Activated CD4-positive, alpha-beta T cell treated with anti-CD3 and anti-CD28 coated beads, Interleukin-10, Interleukin-2, amounts not matched to agents 100 ng/mL and 50 ng/mL, durations not matched to agents 16 hours and 8 hours (primary cell): ENCODE data around the gene MATN1.
"Not testable (repeated sequence)": the region's sequence is repeated elsewhere in the genome, so short reads cannot be mapped to it uniquely, and the experiment has no call there.

ENCODE experiments used
- DNase-seq: peaks from one replicate; pipeline ENCODE4 v3.0.0-alpha.2; 2020

The MATN1 gene

DNA sequence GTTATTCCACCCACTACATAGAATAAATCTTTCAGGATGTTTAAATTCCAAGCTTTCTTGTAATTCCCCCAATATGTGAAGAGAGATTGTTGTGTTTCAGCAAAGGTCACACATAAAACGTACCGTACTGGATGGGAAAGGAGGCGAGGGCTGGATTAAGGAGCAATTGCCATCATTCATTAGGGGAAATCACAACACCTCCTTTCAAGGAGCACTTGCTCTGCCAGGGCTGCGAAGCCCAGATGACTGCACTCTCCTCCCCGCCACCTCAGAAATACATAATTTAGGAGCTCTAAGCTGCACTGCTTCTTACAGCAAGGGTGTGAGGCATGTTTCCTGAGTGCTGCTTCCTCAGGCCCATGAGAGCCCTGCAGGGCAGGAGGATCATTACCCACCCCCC lies 29.6 kb downstream of the MATN1 start:
- no peak for DNase-seq

DNA sequence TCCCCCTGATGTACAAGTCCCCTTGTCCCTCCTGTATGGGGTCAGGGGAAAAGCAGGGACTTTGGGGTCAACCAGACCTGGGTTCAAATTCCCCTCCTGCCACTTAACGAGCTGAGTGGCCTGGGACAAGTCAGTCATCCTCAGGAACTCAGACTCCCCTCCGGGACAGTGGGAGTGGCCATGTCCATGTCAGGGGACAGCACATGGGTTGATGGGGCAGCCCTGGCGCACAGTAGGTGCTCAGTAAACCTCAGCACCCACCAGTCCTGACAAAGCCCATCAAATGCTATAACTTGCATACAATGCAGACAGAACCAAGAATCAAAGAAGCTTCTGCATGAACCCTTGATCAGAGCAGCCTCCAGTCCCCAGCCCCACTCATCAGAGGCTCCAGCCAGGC lies 30.0 kb downstream of the MATN1 start:
- DNase-seq = no peak

DNA sequence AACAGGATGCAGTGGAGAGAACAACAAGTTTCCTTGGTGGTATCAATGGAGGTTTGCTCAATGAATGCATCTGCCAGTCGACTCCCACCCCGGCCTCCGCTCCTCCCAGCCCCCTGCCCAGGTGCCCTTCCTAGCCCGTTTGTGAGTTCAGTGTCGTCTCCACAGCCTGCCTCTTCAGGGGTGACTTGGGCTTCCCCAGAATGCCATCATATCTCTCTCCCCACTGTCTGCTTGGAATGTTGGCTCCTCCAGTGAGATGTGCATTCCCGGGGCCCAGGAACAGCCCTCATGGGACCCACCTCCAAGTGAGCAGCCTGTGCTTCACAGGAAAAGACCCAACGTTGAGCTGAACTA lies 30.5 kb downstream of the MATN1 start:
- DNase-seq = no peak

DNA sequence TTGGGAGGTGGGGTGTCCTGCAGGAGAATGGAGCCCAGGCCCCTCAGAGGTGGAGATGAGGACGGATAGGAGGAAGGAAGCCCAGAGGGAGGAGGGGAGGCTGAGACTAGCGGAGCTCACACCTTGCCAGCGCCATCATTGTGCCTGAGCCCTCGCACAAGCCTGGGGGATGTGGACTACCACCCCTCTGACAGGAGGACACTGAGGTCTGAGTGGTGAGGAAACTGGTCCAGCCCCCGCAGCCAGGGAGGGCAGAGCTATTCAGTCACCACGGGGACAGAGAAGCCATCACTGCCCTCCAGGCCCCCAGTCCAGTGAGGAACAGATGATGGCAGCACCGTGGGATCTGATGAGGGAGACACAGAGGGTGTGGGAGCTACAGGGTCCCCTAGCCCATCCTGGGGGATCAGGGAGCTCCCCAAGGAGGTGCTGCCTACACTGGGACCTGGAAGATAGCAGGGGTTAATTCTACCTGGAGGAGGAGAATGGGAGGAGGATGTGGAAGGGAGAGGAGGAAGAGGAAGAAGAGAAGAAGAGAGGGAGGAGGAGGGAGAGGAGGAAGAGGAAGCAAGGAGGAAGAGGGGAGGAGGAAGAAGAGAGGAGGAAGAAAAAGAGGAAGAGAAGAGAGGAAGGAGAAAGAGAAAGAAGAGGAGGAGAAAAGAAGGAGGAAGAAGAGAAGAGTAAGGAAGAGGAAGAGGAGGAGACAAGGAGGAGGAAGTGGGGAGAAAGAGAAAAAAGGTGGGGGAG lies 31.0 kb downstream of the MATN1 start:
- DNase-seq = no peak

DNA sequence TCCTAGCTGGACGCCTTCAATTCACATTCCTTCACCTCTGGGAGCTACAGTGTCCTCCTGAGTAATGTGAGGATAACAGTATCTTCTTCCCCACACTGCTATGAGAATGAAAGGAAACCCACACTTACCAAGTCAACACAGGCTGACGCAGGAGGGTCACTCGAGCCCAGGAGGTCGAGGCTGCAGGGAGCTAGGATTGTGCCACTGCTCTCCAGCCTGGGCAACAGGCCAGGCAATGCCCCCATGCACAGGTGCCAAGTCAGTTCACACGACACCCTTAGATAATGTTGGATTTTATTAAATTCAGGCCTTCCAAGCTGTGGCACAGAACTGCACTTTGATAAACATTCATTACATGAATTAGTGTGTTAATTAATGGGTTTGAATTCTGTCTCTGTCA lies 31.9 kb downstream of the MATN1 start:
- DNase-seq = no peak

DNA sequence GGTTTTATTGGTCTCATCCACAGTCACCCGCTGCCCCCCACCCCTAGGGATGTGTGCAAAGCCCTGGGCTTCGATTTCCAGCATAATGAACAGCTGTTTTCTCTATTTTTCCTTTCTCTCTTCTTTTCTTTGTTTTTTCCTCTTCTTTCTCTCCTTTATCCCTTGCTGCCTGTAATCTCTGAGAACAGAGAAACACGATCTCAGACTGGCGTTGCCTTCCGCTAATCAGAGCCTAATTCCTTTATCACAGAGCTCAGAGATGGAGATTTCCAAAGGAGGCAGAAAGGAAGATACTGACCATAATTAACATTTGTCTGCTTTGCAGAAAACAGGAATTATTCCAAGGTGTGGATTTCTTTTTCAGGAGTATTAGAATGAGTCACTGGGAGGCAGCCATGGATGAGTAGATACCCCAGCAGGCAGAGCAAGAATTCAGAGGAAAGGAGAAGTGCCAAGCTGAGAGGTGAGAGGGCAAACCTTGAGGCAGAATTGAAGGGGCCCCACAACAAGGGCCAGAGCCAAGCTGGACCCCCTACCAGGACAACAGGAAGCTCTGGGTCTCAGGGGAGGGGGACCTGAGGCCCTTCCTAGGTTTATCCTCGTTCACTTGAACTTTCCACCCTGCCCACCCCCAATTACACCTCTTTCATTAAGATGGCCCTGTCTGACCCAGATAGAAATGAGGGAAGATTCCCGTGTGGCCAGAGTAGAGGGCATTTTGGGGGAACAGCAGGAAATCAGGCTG lies 33.3 kb downstream of the MATN1 start:
- no peak for DNase-seq

DNA sequence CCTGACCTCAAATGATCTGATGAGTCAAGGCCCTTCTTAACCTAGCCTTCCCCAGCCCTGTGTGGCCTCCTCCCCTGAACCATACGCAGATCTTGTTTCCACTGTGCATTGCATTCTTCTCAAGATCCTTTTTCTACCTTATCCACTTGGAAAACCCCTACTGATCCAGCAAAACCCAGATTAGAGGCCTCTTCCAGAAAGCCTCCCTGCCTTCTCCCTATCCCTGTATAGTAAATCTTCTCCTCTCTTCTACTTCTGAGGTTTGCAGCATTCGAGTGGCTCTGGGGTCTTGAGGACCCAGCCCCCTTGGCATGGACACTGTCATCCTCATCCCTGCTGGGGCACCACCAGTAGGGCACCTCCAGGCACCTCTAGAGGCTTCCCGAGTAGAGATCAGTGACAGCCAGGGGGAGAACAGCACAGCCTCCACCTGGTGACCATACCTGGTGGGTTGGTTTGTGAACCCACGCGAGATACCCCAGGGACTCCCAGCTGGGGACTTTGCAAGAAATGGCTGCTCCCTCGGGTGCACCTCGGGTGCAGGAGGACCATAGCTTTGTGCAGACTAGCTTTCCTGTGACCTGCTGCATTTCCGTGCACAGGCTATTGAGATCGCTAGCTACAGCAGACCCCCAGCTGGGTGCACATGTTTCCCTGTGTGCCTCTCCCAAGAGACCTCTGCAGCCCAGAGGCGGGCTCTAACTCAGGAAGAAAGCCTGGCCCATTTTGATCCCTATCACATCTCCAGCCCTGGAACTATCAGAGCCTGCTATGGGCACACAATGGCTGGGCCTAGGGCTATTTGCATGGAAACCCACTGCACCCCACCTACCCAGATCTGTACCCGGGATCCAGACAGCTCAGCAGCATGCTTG lies 34.2 kb downstream of the MATN1 start:
- DNase-seq = no peak

DNA sequence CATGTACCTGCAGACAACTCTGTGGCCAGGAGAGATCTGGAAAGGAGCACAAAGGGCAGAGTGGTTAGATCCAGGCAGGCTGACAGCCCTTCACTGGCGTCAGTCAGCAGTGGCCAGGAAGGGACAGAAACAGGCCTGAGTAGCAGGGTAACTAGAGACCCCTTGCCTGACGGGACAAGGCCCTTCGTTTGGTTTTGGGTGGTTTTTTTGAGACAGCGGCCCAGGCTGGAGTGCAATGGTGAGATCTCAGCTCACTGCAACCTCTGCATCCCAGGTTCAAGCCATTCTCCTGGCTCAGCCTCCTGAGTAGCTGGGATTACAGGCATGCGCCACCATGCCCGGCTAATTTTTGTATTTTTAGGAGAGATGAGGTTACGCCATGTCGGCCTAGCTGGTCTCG lies 34.9 kb downstream of the MATN1 start:
- not testable (repeated sequence) for DNase-seq

DNA sequence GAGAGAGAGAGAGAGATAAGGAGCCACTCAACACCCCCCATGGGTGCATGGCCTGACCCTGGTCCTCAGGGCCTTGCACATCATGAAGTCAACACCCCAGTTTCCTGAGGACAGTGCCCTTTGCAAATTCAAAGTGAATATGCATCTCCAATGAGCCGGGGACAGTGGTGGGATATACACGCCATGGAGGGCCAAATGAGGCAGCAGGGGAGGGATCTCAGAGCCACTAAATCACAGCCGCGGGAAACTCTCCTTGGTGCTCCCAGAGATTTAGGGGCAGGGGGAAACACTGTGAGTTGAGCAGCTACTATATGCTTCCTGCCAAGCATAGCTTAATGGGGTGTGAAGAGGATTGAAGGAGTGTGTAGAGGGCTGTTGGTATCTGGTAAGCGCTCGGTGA lies 35.5 kb downstream of the MATN1 start:
- no peak for DNase-seq

DNA sequence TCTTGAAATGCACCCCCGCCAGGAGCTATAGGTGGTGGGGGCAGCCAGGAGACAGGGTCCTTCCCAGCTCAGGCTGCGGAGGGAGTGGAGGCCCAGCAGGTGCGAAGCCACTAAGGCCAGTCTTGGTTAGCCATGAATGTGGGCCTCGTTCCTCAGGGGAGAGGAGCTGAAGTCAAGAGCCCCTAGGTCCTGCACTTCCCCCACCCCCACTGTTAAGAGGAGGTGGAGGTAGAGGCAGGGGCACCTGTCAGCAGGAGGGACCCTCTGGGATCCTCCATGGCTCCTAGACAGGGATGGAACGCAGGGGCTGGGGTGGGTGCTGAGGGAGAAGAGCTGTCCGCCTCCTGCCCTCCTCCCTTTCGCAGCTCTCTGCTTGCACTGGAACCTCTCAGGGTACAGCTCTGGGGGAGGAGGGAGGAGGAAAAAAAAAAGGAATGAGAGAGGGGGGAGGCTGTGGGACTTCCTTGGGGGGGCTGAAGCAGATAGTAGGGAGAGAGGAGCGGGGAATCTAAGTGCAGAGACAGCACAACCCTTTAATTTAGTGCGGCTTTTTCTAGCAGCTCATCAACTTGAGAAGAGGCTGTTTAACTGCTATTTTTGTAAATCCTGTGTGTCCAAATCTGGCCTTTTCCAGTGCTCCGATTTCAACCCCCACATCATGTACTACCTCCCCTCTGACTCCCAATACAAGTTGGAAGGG lies 37.0 kb downstream of the MATN1 start:
- no peak for DNase-seq

DNA sequence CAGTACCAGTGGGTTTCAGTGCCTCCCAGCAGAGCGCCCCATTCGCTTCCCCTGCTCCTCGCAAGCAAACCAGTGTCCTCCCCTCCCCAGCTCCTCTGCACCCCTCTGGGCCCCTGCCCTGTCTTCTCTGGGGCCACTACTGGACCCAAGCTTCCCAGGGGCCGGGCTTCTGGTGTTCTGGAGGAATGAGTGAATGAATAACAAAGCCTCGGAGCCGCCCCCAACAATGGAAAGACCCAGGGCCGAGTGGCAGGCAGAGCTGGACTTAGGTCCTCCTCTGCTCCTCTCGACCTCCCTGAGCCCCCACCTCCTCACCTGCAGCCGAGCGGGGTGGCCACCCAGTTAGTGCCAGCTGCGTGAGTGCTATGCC lies 37.6 kb downstream of the MATN1 start:
- no peak for DNase-seq

DNA sequence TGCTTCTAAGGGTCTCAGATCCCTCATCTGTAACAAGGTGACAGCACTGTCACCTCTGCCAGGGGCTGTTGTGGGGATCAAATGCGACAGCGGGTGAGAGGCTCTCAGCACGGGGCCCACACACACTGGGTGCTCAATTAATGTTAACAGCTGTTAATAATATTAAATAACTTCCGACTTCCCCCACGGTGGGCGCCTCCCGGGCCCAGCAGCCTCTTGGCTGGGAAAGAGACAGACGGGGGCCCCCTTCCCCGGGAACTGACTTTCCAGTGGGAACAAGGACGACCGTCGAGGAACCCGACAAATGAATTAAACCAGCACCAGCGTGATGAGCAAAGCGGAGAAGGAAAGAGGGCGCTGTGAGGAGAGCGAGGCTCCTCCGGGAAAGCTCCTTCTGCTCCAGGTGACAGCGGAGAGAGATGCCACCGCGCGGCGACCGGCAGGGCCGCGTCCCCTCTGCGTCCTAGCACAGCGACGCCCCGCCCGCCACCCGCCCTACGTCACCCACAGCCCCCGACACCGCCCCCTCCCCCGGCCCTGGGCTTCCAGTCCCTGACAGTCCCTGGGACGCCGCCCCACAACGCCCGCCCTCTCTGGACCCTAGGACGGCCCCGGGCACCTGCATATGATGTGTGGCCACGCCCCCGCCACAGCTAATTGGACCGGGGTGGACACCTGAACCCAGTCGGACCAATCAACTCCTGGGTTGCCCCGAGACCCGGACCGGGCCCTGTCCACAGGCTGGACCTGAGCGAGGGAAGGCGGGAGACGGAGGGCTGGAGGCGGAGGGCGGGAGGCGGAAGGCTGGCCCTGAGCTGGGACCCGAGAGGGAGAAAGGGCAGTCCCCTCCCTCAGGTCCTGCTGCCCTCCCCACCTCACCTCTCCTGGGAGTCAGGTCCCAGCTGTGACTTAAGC lies 38.2 kb downstream of the MATN1 start:
- DNase-seq = no peak

DNA sequence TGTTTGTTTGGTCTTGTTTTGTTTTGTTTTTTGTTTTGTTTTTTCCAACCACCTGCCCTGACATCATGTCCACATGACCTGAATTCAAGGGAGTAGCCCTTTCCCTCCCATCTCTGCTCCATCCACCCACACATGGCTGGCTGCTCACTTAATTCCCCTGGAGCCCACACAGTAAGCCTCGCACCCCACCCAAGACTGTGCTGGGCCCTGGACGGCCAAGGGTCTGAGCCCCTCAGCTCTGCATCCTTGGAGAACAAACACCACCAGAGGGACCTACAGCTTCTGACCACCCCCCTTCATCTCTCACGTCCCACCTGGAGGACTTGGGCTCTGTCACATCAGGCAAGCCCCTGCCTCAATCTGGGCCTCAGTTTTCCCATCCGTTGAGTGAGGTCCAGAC lies 39.1 kb downstream of the MATN1 start:
- no peak for DNase-seq

DNA sequence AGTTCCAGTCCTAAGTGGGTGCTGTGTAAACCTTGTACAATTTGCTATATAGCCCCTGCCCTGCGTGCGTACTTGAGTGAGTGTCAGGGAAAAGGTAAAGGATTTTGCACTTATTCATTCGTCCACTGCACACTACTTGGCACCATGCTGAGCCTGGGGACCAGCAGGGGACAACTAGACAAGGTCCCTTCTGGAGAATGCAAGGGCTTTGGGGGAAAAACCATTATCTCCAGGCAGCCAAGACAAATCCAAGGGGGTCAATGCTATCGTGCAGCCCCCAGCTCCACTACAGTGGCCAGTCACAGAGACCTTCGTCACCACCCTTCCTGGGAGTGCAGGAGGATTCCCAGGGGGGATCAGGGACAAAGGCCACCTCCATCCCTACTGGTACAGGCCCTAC lies 39.7 kb downstream of the MATN1 start:
- no peak for DNase-seq

DNA sequence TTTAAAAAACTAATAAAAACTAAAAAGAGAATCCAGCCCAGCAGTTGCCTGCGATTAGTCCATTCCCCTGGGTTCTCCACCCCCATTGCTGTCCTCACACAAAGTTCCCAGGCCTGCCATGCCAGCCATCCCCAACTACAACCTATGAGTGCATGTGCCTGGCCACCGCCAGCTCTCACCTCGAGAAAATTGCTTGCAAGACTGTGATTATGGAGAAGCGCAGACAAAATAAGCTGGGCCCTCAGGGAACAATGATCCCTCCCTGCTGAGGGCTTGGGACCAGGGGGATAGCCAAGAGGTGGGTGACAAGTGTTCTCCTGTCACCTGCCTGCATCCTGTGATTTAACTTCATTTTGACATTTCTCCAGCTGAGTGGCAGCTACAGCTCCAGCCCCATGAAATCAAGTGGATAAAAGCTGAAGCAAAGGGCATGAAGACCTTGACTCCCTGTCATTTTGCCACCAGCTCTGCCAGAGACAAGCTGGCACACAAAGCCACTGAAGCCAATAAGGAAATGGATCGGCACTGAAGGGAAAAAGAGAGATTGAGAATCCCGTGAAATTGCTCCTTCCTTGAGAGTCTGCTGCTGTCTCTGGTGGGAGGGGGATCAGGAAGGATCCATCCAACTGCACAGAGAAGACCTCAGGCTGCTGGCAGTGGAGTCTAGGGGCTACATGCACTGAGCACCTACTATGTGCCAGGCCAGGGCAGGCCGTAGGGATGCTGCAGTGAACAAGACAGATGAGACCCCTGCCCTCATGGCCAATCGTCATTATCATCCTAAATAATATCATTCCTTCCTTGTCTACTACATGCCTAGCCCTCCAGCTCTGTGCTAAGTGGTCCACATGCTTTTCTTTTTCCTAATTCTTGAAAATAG lies 40.7 kb downstream of the MATN1 start:
- DNase-seq = no peak

DNA sequence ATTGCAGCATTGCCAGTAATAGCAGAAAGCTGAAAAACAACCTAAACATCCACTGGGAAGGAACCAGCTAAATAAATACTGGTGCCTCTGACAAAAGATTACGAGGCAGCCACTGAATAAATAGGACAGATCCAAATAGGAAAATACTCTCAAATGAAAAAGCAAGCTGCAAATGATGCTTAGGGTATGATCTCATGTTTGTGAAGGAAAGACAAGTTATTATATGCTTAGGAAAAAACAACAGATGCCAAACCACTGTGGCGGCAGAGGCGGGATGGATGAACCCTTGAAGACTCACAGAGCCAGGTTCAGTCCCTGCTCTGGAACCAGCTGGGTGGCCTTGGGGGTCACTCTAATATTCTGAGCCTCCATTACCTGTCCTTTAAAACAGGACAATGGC lies 41.6 kb downstream of the MATN1 start:
- no peak for DNase-seq

DNA sequence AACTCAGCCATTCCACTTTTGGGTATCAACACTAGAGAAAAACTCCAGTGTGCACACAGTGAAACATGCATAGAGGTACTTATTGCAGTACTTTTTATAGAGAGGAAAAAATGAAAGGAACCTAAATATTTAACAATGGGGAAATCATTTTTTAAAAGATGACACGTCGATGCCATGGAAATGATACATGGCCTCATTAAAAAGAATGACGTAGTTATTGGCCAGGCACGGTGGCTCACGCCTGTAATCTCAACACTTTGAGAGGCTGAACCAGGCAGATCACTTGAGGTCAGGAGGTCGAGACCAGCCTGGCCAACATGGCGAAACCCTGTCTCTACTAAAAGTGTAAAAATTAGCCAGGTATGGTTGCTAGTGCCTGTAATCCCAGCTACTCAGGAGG lies 42.5 kb downstream of the MATN1 start:
- DNase-seq = no peak

DNA sequence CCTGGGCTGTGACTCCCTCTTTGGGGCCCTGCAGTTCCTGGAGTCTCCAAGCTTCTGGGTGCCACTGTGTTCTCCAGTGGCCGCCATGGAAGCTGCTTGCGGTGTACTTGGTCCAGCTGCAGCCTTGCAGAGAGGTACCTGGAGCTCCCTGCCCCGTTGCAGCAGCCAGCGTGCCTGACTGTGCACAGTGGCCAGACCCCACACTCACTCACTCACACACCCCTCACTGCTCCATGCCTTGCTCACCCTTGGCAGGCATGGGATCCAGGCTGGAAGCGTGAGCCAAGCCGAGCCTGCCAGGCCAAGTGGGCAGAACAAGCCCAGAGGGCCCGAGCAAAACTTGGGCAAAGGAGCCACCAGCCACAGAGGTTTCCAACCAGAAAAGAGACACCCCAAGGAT lies 43.0 kb downstream of the MATN1 start:
- DNase-seq = no peak

DNA sequence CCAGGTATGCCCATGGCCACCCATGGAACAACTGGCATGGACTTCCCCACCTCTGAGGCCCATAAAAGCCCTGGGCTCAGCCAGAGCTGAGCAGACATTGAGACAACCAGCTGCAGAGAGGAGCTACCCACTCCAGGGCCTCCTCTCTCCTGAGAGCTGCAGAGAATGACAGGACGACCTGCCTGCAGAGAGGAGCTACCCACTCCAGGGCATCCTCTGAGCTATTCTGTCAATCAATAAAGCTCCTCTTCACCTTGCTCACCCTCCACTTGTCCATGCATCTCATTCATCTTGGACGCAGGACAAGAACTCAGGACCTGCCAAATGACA lies 43.4 kb downstream of the MATN1 start:
- DNase-seq = no peak

DNA sequence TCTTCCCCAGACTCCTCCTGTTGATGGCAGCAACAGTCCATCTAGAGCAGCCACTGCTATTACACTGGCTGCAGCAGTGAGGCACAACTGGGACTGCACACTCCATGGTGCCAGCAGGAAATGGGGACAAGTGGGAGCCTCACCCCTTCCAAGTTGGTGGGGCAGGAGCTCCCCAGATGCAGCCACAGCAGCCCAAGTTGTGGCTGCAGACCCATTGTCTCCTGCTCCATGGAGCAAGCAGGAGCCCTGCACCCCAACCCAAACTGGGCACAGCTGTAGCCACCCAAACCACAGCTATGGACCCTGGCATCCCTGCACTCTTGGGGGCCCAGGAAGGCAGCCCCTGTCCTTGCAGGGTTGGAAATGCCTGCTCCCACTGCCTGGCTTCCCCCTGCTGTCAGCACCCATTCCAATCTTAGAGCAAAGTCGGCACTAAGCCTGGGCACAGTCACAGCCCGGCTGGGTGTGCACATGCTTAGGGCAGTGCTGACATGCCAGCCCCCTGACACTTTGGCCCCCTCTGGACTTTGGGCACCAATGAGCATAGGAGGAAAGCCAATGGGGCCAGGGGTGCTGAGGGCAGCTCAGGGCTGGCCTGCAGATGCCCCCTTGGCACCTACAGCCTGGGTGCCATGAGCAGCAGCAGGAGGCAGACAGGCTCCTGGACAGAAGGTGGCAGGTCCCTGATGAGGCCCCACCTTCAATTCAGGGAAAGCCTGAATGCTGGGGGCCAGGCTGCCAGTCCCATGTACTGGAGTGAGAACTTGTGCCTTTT lies 44.0 kb downstream of the MATN1 start:
- no peak for DNase-seq
